ENCODE data around the gene RPH3AL. TPM values are rescaled to one million over a fixed set of nuclear protein-coding genes. Genes with fewer than 3 reads are reported as not detected.

Gene RPH3AL
- total and polyA plus RNA-seq, 8 donors = 8.9 to 57.1 (median 11.0) TPM

DNA sequence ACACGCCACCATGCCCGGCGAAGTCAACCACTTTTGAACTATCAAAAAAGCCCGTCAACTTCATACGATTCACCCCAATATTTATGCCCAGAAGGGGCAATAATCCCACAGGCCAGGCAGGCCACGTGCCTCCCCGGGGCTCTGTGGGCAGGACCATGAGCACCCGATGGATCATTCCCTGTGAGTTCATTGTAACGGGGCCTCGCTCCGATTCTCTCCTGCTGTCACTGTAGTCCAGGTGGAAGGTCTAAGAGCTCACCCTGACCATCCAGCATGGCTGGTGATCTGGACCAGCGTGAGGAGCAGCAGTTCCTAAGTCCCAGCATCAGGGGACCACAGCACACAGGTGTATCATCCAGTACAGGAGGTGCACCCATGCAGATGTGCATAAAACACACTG is 93.7 kb downstream of the RPH3AL start:
- Histone ChIP-seq H3K4me3 (no peak overlapping the region), H3K9me3 (no peaks in the 10 kb centered on the region), H3K4me1 (peaks cover 0 to 7% of the 10 kb centered on the region in 2 donors), H3K27me3 (no peaks in the 10 kb centered on the region), H3K36me3 (peaks cover 0 to 8% of the 10 kb centered on the region in 2 donors), H3K27ac (no peak overlapping the region)
- no peak for ATAC-seq
- TF ChIP-seq CTCF (IDR thresholded peaks at IDR 0.05) = no peak
- intact Hi-C loops (cut with DNase I) = no loop called here
- DNase-seq = peak in 1 of 4 donors; percentile 61

DNA sequence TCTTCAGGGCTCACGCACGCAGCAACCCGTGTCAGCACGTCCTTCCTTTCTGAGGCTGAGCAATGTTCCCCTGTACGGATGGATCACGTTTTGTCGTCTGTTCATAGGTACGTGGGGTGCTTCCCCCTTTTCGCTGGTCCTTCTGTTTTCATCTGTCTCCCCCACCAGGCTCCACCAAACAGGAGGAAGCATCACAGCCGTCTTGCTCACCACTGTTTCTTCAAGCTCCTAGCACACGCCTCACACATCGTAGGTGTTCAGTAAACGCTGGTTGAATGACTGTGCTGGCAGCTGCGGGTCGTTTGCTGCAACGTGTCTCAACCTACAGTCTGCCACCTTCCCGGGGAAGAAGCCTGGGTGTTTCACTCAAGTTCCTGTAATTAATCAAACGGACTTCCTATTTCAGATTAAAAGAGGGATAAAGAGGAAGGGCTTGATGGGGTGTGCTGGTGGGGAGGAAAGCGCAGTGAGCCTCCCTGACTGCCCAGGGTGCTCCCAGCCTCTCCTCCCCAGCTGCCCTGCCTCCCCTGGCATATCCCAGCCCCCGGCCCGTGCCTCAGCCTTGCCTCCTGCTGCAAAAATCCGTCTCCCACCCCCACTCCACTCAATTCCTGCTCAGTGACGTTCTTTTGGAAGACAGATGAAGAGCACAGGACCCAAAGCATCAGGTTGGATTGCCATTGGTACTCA is 94.4 kb downstream of the RPH3AL start:
- peak overlapping the region in 1 of 2 donors; percentile 28 for H3K27ac ChIP-seq
- H3K36me3 ChIP-seq = peaks cover 0 to 1% of the 10 kb centered on the region in 2 donors
- H3K27me3 ChIP-seq = no peaks in the 10 kb centered on the region
- peaks cover 0 to 7% of the 10 kb centered on the region in 2 donors for H3K4me1 ChIP-seq
- H3K9me3 ChIP-seq = no peaks in the 10 kb centered on the region
- no peak overlapping the region for H3K4me3 ChIP-seq
- ATAC-seq = no peak
- intact Hi-C loops (cut with DNase I) = no loop called here
- no peak for DNase-seq
- TF ChIP-seq CTCF (IDR thresholded peaks at IDR 0.05) = no peak

DNA sequence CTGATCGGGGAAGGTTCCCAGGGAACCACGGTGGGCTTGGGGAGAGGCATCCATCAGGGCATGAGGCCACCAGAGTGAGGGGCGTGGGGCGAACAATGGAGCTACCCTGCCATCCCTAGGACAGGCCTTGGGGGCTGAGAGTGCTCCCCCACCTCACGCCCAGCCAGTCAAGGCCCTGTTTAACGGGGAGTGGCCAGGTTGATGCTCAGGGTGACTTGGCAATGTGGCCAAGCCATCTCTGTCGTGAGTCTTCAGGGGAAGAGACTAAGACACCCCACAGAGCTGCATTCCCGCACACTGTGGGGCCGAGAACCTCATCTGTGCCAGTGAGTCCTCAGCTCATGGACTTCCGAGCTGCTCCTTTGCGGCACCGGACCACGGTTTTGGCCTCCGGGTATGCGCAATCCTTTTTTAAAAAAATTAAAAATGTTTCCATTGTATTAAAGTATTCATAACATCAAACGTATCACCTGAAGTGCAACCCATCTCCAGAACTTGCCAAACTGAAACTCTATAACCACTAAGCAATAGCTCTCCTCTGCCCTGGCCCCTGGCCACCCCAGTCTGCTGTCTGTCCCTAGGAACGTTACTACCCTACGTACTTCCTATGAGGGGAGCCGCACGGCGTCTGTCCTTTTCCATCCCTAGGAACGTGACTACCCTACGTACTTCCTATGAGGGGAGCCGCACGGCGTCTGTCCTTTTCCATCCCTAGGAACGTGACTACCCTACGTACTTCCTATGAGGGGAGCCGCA is 99.3 kb downstream of the RPH3AL start:
- no peaks in the 10 kb centered on the region for H3K9me3 ChIP-seq
- no peaks in the 10 kb centered on the region for H3K27me3 ChIP-seq
- intact Hi-C loops (cut with DNase I) = no loop called here
- peaks cover 0 to 5% of the 10 kb centered on the region in 2 donors for H3K36me3 ChIP-seq
- no peak overlapping the region for H3K4me3 ChIP-seq
- no peak for TF ChIP-seq CTCF (IDR thresholded peaks at IDR 0.05)
- peaks cover 0 to 6% of the 10 kb centered on the region in 2 donors for H3K4me1 ChIP-seq
- peak in 1 of 4 donors; percentile 54 for DNase-seq
- H3K27ac ChIP-seq = no peak overlapping the region
- no peak for ATAC-seq

DNA sequence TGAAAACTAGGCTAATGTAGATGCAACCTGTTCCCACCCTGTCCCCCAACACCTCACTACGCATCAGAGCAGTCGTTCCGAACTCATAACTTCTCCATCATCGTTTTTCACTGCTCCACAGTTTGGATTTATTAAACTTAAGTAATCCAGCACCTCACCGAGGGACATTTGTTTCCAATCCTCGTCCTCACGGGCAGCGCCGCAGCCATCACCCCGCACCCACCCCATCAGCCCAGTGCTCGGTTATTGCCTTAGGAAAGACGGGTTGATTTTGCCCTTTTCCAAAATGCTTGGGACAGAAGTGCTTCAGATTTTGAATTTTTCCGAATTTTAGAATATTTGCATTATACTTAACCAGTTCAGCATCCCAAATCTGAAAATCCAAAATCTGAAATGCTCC is 100.2 kb downstream of the RPH3AL start:
- H3K27ac ChIP-seq = no peak overlapping the region
- intact Hi-C loops (cut with DNase I) = no loop called here

More for the DNA sequence above, 100.2 kb downstream of the RPH3AL start:
- peak in 2 of 4 donors; percentile 9 to 20 for DNase-seq
- no peaks in the 10 kb centered on the region for H3K27me3 ChIP-seq
- no peak overlapping the region for H3K4me3 ChIP-seq
- H3K4me1 ChIP-seq = peaks cover 0 to 10% of the 10 kb centered on the region in 2 donors
- no peak for ATAC-seq
- no peak for TF ChIP-seq CTCF (IDR thresholded peaks at IDR 0.05)
- H3K9me3 ChIP-seq = no peaks in the 10 kb centered on the region
- peaks cover 0 to 5% of the 10 kb centered on the region in 2 donors for H3K36me3 ChIP-seq

All from left lung (tissue), 10 donors.